ENCODE results near the gene PHF1. TPM values are rescaled to one million over a fixed set of nuclear protein-coding genes. Genes with fewer than 3 reads are reported as not detected.

PHF1 gene
- total and polyA plus RNA-seq, 2 of the 13 experiments (the other 11 are each of a cell fraction or from before 2014, with no cell fraction given), result 25.4 to 61.9 TPM

GRCh38 chr6:33410050-33410710 is 634 bp upstream of the PHF1 start (continued):
- no peak for TF ChIP-seq GPBP1L1 (CRISPR knock-in tag; IDR thresholded peaks at IDR 0.05)
- 0 out of 2 replicates have a peak, but pooled peaks have one; percentile 42 for TF ChIP-seq ZBTB8A (CRISPR knock-in tag; IDR thresholded peaks at IDR 0.05; ENCODE audit: borderline replicate concordance, low read depth)
- TF ChIP-seq ZNF232 (CRISPR knock-in tag; IDR thresholded peaks at IDR 0.05; ENCODE audit: borderline replicate concordance), result no peak; the same call in 1 of the 2 replicates
- peak; percentile 99 for TF ChIP-seq TOPORS (CRISPR knock-in tag; IDR thresholded peaks at IDR 0.05)
- TF ChIP-seq GPN1 (CRISPR knock-in tag; IDR thresholded peaks at IDR 0.05; ENCODE audit: borderline replicate concordance), result peak; percentile 73; the same call in 1 of the 2 replicates
- TF ChIP-seq TGIF2 (CRISPR knock-in tag; IDR thresholded peaks at IDR 0.05), result peak; percentile 87; the same call in 1 of the 2 replicates
- peak; percentile 72 to 91 for TF ChIP-seq HMGXB4 (CRISPR knock-in tag; IDR thresholded peaks at IDR 0.05; ENCODE audit: borderline replicate concordance in 1 of 2, low read depth in 1 of 2)
- peak; percentile 84 for TF ChIP-seq ESRRA (CRISPR knock-in tag; IDR thresholded peaks at IDR 0.05; ENCODE audit: low read depth)
- TF ChIP-seq ATRX (CRISPR knock-in tag; IDR thresholded peaks at IDR 0.05; ENCODE audit: borderline replicate concordance), result no peak
- no peak; the same call in 1 of the 2 replicates for TF ChIP-seq ZNF839 (CRISPR knock-in tag; IDR thresholded peaks at IDR 0.05; ENCODE audit: borderline replicate concordance)
- peak; percentile 90; the same call in 1 of the 2 replicates for TF ChIP-seq ZNF619 (CRISPR knock-in tag; IDR thresholded peaks at IDR 0.05)
- peak; percentile 91; the same call in 1 of the 2 replicates for TF ChIP-seq NFAT5 (CRISPR knock-in tag; IDR thresholded peaks at IDR 0.05)
- peak; percentile 87 for TF ChIP-seq RBFOX2 (IDR thresholded peaks at IDR 0.05; ENCODE audit: low read depth, low read length)
- 0 out of 2 replicates have a peak, but pooled peaks have one; percentile 86 for TF ChIP-seq TBP (CRISPR knock-in tag; IDR thresholded peaks at IDR 0.05)
- TF ChIP-seq ZNF30 (CRISPR knock-in tag; IDR thresholded peaks at IDR 0.05), result no peak
- peak; percentile 92 for TF ChIP-seq ZBTB4 (CRISPR knock-in tag; IDR thresholded peaks at IDR 0.05; ENCODE audit: borderline replicate concordance)
- no peak for TF ChIP-seq ZNF20 (CRISPR knock-in tag; IDR thresholded peaks at IDR 0.05)
